HG02885 (cell line): ENCODE results near the gene MRPS27.

Experiments used
- ATAC-seq: cut with Tn5 transposase; IDR thresholded peaks from one replicate; pipeline ENCODE4 v1.9.1; 2021; ENCODE audit warnings: mild to moderate bottlenecking; ENCODE audit not compliant: unreplicated experiment, poor library complexity

MRPS27 gene

GRCh38 chr5:72326306-72326649 lies 6.2 kb upstream of the MRPS27 start:
- no peak for ATAC-seq

- ATAC-seq, result no peak
These were observed 5.7 kb upstream of the MRPS27 start for GRCh38 chr5:72325566-72326305.

DNA sequence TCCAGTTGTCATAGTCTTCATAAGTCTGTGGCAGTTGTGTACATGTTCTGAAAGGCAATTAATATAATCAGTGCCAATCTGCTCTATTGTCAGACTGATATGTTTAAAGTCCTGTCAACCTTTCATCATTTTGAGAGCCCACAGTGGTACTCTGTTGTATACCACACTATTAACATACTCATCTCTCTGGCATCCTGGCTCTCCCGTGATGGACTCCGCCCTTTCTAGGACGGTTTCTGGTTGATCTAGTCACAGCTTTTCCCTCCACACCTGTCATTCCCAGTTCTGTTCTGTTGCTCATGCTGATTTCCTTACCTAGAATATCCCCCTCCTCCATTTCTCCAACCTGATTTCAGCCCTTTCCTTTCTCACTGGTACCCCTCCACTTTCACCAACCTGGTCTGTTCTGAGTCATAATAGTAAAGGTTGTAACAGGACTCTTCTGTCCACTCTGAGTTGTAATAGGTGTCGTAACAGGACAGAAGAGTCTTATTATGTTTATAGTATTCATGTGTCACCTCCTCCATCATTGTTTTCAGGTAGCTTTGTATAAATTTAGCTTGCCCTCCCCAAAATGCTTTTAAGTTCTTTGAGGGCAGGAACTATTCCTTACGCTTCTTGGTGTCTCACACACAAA lies 4.3 kb upstream of the MRPS27 start:
- ATAC-seq, result no peak

DNA sequence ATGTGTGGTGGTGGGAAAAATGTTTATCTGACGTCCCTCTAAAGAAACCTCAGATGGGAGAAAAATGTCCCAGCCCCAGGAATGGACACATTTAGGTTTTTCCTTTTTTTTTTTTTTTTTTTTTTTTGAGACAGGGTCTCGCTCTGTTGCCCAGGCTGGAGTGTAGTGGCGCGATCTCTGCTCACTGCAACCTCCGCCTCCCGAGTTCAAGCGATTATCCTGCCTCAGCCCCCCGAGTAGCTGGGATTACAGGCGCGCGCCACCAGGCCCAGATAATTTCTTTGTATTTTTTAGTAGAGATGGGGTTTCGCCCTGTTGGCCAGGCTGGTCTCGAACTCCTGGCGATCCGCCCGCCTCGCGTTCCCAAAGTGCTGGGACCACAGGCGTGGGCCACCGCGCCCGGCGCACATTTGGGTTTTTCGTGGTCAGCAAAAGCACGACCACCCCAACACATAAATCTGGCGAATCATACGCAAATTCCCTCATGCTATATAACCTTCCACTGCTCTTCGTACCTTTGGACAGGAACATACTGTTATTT lies 535 bp downstream of the MRPS27 start:
- ATAC-seq, result peak; percentile 2

DNA sequence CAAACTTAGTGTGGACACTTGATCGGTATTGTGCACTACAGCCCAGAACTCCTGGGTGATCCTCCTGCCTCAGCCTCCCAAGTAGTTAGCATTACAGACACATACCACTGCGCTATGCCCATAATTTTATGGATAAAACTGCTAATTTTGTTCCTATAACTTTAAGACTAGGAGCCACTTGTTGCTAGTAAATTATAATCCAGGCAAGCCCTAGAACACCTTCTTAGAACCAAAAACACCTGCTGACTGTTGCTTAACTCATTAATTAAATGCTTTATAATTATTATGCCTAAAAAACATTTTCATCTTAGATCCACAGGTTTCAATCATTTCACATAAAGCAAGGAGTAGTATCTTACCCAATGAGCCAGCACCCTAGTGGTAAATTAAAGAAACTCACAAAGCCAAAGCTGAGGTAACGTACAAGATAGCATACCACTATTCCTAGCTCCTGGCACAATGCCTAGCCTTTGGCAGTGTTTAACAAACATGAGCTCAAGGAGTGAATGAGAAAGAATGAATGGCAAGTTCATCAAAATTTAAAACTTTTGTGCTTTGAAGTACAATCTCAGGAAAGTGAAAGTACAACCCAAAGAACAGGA lies 5.4 kb downstream of the MRPS27 start:
- ATAC-seq, result no peak

DNA sequence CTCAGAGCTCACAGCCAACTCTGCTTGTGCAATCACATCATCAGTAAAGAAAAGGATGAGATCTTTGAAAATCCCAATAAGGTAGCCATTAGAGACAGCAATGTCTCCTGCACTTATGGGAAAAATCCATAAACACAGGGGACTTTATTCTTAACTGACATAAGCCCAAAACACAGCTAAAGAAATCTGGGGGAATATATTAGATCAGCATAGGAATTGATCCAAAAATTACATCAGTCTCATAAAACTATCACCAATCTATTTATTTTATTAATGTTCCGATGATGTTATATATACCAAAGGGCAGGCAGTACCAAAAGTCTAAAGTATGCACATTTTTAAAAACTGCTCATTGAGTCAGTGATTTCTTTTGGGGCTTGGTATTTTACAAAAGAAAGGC lies 6.9 kb downstream of the MRPS27 start:
- ATAC-seq, result no peak

DNA sequence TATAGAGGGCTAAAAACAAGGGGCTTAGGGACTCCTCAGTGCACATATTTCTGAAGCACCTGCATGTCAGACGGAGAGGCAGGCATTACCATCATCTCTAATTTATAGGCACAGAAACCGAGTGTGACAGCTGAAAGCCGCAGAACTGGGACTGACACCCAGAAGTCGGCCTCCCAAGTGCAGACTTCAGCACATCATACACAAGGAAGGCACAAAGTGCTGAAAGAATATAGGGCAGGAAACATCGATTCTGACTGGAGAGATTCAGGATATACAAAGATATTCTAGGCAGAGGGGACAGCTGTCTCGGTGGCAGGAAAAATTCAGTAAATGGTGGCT lies 11.2 kb downstream of the MRPS27 start:
- no peak for ATAC-seq

- peak; percentile 92 for ATAC-seq
These were observed 11.8 kb downstream of the MRPS27 start for GRCh38 chr5:72307968-72308852.

DNA sequence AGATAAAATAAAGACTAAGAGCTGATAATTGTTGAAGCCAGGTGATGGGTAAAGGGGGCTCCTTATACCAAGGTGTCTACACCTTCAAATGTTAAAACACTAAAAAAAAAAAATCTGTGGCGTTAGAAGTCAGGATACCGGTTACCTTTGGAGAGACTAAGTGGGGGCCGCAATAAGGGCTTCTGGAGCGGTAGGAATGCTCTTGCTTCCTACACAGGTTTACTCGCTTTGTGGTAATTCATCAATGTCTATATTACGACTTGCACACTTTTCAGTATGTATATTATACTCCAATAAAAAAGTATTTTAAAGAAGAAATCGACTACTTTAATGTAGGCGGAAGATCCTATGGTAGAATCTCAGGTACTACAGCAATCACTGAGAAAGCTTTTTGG lies 12.5 kb downstream of the MRPS27 start:
- no peak for ATAC-seq

DNA sequence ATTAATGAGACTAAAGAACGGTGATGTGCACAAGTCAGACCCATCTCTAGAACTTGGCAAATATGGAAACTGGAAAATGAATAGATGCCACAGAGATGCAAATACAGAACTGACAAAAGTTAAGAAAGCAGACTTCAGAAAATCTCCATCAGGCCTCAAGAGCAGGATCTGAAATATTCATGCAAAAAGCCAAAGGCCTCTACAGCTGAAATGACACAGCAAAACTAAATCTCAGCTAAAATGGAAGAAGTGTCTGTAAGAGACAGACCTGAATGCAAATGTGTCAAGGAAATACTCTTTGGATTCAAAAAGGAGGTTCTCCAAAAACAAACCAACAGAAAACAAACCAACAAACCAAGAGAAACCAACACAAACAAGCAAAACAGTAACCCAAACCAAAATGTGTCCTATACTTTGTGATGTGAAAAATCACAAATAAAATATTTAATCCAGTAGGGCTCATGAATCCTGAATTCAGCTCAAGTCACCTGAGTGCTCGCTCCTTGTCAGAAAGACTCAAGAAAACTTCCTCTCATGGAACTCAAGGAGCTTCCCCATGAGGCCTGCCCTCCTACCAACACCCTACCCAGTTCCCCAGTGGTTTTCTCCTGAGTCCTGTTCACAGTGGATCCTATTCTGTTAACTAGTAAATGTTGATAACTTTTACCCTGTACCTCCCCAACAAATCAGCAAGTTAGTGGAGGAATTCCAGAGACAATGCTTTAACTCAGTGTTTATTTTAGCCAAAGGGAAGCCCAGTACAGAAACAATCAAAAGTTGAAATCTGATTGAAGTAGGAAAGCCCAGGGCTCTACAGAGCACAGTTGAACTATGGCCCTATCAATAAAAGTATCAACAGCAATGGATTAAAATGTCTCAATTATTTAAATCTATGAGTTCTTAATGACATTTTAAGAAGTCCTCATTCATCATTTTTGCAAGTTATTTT lies 14.6 kb downstream of the MRPS27 start:
- no peak for ATAC-seq

DNA sequence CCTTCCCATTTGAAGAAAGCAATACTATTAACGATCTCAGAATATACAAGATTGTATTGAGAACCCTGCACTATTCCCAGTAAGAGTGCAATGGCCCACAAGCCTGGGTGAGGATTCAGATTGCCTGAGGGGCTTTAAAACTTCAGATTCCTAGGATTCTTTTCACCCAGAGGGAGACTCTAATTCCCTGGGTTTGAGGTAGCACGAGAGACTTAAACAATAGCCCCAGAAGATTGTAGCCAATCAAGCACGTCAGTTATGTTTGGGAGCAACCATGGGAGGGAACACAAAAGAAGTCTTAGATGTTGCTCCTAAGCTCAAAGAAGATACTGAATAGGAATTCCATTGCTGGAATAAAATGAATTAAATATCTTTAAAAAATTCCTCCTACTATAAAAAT lies 17.9 kb downstream of the MRPS27 start:
- ATAC-seq, result no peak

- peak; percentile 68 for ATAC-seq
These were observed 18.5 kb downstream of the MRPS27 start for GRCh38 chr5:72301557-72301956.

DNA sequence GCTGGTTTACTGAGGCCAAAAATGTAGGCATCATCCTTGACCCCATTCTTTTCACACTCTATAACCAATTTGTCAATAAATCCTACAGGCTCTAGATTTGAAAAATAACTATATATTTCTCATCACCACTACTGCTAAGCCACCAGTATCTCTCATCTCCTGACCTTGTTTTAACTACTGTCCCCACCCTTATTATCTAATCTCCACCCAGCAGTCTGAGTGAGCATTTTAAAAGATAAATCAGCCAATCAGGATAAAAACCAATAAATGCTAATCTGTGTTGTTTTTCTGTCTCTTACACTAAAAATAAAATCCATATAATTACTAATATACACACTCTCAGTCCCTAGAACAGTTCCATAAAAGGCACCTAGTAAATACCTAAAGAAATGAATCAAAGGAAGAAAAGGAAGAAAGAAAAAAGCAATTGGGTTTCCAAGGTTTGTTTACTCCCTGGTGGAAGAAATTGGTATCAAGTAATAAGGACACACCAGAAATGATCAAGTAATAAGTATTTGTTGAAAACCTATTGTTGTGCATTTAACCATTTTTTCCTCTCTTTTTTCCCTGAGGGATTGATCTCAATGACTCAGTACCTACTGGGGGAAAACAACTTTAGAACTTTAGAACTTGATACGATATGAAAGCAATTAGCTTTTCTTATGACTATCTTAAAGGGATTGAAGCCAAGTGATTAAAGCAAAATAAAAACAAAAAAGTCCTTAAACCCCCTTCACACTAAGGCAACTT lies 19.3 kb downstream of the MRPS27 start:
- ATAC-seq, result no peak

DNA sequence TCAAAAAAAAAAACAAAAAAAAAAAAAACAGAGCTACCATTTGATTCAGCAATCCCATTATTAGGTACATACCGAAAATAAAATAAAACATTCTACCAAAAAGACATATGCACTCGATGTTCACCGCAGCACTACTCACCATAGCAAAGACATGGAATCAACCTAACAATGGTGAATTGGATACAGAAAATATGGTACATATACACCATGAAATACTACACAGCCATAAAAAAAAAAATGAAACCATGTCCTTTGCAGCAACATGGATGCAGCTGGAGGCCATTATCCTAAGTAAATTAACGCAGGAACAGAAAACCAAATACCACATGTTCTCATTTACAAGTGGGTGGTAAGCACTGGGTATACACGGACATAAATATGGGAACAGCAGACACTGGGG lies 21.3 kb downstream of the MRPS27 start:
- ATAC-seq, result no peak

DNA sequence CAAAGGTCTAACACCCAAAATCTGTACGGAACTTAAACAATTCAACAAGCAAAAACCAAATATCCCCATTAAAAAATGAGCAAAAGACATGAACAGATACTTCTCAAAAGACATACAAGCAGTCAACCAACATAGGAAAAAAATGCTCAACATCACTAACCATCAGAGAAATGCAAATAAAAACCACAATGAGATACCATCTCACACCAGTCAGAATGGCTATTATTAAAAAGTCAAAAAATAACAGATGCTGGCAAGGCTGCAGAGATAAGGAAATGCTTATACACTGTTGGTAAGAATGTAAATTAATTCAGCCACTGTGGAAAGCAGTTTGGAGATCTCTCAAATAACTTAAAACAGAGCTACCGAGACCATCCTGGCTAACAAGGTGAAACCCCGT lies 21.9 kb downstream of the MRPS27 start:
- peak; percentile 39 for ATAC-seq

- ATAC-seq, result no peak
These were observed 23.8 kb downstream of the MRPS27 start for GRCh38 chr5:72296256-72296655.

DNA sequence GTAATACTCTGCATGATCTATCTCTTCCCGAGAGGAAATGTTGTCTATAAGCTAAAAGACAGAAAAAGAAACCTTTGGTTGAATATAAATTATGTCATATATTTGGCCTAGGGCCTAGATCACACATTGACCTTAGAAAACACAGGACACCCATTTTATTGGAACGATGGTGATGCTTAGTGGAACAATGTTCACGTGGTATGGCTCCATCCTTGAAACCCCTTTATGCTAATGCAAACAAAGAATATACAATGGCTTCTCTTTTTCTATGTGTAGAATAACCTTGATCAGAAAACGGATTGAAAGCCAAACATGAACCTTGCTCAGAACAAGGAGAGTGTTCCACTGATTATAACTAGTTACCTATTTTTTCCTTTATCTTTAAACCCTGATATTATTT lies 24.5 kb downstream of the MRPS27 start:
- no peak for ATAC-seq

DNA sequence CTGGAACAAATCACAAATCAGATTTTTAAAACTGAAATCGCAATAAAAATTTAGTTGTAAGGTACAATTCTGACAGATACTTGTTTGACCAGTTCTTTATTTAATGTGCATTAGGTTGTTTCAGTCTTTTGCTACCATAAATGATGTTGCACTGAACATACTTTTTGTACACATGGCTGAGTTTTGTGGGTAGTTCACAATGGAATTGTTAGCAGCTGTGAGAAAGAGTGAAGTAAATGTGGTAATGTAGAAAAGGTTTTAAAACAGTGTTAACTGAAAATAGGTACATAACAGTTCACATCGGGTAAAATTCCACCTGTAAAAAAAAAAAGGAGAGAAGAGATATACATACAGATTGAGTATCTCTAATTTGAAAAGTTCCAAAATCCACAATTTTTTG lies 25.6 kb downstream of the MRPS27 start:
- peak; percentile 37 for ATAC-seq

GRCh38 chr5:72293495-72294055 lies 26.5 kb downstream of the MRPS27 start:
- ATAC-seq, result no peak
